Measurements from ENCODE around the gene WDR5.
"Not testable (repeated sequence)": the region's sequence is repeated elsewhere in the genome, so short reads cannot be mapped to it uniquely, and the experiment has no call there.

The WDR5 gene

GRCh38 chr9:134135343-134136117 is at the start of gene WDR5:
WDR5 (plus strand) TSS chr9:134136082; CDS start chr9:134139878, 3,796 bp downstream.
- peak; percentile 91 for DNase-seq

GRCh38 chr9:134088063-134088725 is 47.7 kb upstream of the WDR5 start:
- no peak for DNase-seq

GRCh38 chr9:134089972-134090371 is 45.9 kb upstream of the WDR5 start:
- DNase-seq: no peak

GRCh38 chr9:134099123-134099761 is 36.6 kb upstream of the WDR5 start:
- DNase-seq: peak; percentile 27

- no peak for DNase-seq
Observed at GRCh38 chr9:134100040-134100439, 35.8 kb upstream of the WDR5 start.

GRCh38 chr9:134101133-134101532 is 34.7 kb upstream of the WDR5 start:
- DNase-seq: not testable (repeated sequence)

GRCh38 chr9:134101623-134102149 is 34.2 kb upstream of the WDR5 start:
- no peak for DNase-seq

GRCh38 chr9:134103391-134103998 is 32.4 kb upstream of the WDR5 start:
- DNase-seq: no peak

- DNase-seq: no peak
Observed at GRCh38 chr9:134111064-134111463, 24.8 kb upstream of the WDR5 start.

- no peak for DNase-seq
Observed at GRCh38 chr9:134112561-134112960, 23.3 kb upstream of the WDR5 start.

- DNase-seq: not testable (repeated sequence)
Observed at GRCh38 chr9:134118972-134119371, 16.9 kb upstream of the WDR5 start.

- DNase-seq: no peak
Observed at GRCh38 chr9:134123764-134124128, 12.1 kb upstream of the WDR5 start.

GRCh38 chr9:134125413-134126095 is 10.3 kb upstream of the WDR5 start:
- DNase-seq: no peak

- DNase-seq: no peak
Observed at GRCh38 chr9:134126373-134126772, 9.5 kb upstream of the WDR5 start.

- DNase-seq: no peak
Observed at GRCh38 chr9:134127065-134127580, 8.8 kb upstream of the WDR5 start.

- no peak for DNase-seq
Observed at GRCh38 chr9:134127616-134128015, 8.3 kb upstream of the WDR5 start.

GRCh38 chr9:134128727-134129679 is 6.9 kb upstream of the WDR5 start:
- no peak for DNase-seq

- DNase-seq: peak; percentile 63
Observed at GRCh38 chr9:134130503-134131375, 5.1 kb upstream of the WDR5 start.

- DNase-seq: no peak
Observed at GRCh38 chr9:134131471-134132207, 4.2 kb upstream of the WDR5 start.
